Esophagus muscularis mucosa (tissue), 3 donors: Measurements from ENCODE around the gene HSD17B14.

ENCODE experiments used
- EP300 ChIP-seq: sonication (generic); formaldehyde crosslinking; IDR thresholded peaks from one replicate; pipeline ENCODE4 v1.6.1; 2017; ENCODE audit warnings: antibody characterized with exemption
- TF ChIP-seq, protein P1 (sequence below), 3 experiments: fragments of 200-600 bp in 2 of 3; fragments of 450-650 bp in 1 of 3; sonication (generic) in 2 of 3; IDR thresholded peaks; one replicate each; pipeline ENCODE4 v1.5.1; 2017 to 2019; ENCODE audit warnings: antibody characterized with exemption in 3 of 3, mild to moderate bottlenecking in 2 of 3, moderate library complexity in 1 of 3

DNA sequence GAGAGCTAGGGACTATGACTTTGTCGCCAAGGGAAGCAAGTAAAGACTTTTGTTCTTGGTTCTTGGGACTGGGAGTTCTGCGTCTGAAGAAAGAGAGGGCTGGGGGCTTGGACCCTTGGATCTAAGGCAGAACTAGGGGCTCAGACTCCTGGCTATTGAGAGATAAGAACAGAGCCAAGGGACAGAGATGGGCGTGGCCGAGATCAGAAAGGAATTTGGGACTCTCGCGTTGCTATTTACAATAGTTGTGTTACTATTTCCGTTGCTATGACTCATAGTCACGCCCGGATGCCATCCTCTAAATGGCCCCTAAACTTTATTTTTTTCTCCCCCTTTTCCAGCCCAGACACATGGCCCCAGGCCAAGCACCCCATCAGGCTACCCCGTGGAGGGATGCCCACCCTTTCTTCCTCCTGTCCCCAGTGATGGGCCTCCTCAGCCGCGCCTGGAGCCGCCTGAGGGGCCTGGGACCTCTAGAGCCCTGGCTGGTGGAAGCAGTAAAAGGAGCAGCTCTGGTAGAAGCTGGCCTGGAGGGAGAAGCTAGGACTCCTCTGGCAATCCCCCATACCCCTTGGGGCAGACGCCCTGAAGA is 36.7 kb upstream of the HSD17B14 start:
- TF ChIP-seq EP300 = no peak
- TF ChIP-seq, protein P1, sequence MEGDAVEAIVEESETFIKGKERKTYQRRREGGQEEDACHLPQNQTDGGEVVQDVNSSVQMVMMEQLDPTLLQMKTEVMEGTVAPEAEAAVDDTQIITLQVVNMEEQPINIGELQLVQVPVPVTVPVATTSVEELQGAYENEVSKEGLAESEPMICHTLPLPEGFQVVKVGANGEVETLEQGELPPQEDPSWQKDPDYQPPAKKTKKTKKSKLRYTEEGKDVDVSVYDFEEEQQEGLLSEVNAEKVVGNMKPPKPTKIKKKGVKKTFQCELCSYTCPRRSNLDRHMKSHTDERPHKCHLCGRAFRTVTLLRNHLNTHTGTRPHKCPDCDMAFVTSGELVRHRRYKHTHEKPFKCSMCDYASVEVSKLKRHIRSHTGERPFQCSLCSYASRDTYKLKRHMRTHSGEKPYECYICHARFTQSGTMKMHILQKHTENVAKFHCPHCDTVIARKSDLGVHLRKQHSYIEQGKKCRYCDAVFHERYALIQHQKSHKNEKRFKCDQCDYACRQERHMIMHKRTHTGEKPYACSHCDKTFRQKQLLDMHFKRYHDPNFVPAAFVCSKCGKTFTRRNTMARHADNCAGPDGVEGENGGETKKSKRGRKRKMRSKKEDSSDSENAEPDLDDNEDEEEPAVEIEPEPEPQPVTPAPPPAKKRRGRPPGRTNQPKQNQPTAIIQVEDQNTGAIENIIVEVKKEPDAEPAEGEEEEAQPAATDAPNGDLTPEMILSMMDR (IDR thresholded peaks at IDR 0.05) = no peak
